Spleen (tissue), 11 donors: ENCODE data around the gene POLR1E. TPM values are rescaled to one million over a fixed set of nuclear protein-coding genes. Genes with fewer than 3 reads are reported as not detected.

Experiments used
- DNase-seq: peaks from one replicate; pipeline ENCODE4 v3.0.0-alpha.2; 2020
- H3K27ac ChIP-seq, 8 donors: fragments of 200-600 bp; sonication (generic) in 7 of 8; 1 replicate in 4 of 8; 2 replicates in 4 of 8; pipeline versions ENCODE4 v1.5.0 to v1.8.0; 2016 to 2021; ENCODE audit warnings: inconsistent platforms in 4 of 8, mild to moderate bottlenecking in 4 of 8, moderate library complexity in 1 of 8
- H3K27me3 ChIP-seq, 7 donors: fragments of 200-600 bp; sonication (generic) in 6 of 7; replicated peaks in 1 of 7; 1 replicate in 4 of 7; 2 replicates in 3 of 7; pipeline versions ENCODE4 v1.5.0 to v1.8.0; 2016 to 2021; ENCODE audit warnings: inconsistent platforms in 3 of 7, mild to moderate bottlenecking in 1 of 7
- H3K36me3 ChIP-seq, 6 donors: fragments of 200-600 bp; sonication (generic) in 5 of 6; 1 replicate in 4 of 6; 2 replicates in 2 of 6; pipeline versions ENCODE4 v1.5.0 to v1.8.0; 2016 to 2021; ENCODE audit warnings: inconsistent platforms in 2 of 6
- H3K4me1 ChIP-seq, 6 donors: fragments of 200-600 bp; sonication (generic) in 5 of 6; 1 replicate in 3 of 6; 2 replicates in 3 of 6; pipeline versions ENCODE4 v1.5.0 to v1.8.0; 2016 to 2021; ENCODE audit warnings: inconsistent platforms in 3 of 6
- H3K4me3 ChIP-seq, 8 donors: fragments of 200-600 bp; sonication (generic) in 7 of 8; 1 replicate in 4 of 8; 2 replicates in 4 of 8; pipeline versions ENCODE4 v1.5.0 to v1.8.0; 2016 to 2021; ENCODE audit warnings: inconsistent platforms in 4 of 8, mild to moderate bottlenecking in 4 of 8, moderate library complexity in 2 of 8
- H3K9me3 ChIP-seq, 8 donors: fragments of 200-600 bp; sonication (generic) in 7 of 8; 1 replicate in 4 of 8; 2 replicates in 4 of 8; pipeline versions ENCODE4 v1.5.0 to v1.8.0; 2016 to 2021; ENCODE audit warnings: inconsistent platforms in 4 of 8
- CTCF ChIP-seq, 11 experiments: fragments of 200-600 bp in 7 of 11; fragments of 450-650 bp in 4 of 11; sonication (generic) in 4 of 11; IDR thresholded peaks in 8 of 11; conservative IDR thresholded peaks in 3 of 11; 1 replicate in 7 of 11; 2 replicates in 4 of 11; pipeline versions ENCODE4 v1.4.0 to v1.8.0; 2016 to 2021; ENCODE audit warnings: antibody characterized with exemption in 11 of 11, inconsistent platforms in 4 of 11, mild to moderate bottlenecking in 1 of 11
- POLR2A ChIP-seq, 3 donors: fragments of 450-650 bp; IDR thresholded peaks; one replicate each; pipeline ENCODE4 v1.5.1; 2017; ENCODE audit warnings: antibody characterized with exemption in 3 of 3, mild to moderate bottlenecking in 1 of 3
- POLR2AphosphoS5 ChIP-seq, 3 donors: sonication (generic); formaldehyde crosslinking; IDR thresholded peaks; one replicate each; pipeline ENCODE4 v1.5.1; 2017; ENCODE audit warnings: antibody characterized with exemption in 3 of 3
- WGBS, 5 donors: extraction: QIAGEN DNeasy Blood & Tissue Kit in 3 of 5; methylation state at CpG; one replicate each; pipeline versions ENCODE4 v1.1.5 to v1.1.7; 2013 to 2018; 5-methylcytosine and 5-hydroxymethylcytosine counted together
- intact Hi-C: fragments of 100-400 bp; cut with DNase I; formaldehyde crosslinking; loops from one replicate; pipeline ENCODE4 v1.15.0; 2023; ENCODE audit warnings: low total_unique reads
- polyA plus RNA-seq, 3 donors: library from polyadenylated mRNA; stranded (reverse); fragments of 200-250 nt; gene quantifications; one replicate each; pipeline ENCODE4 v1.2.1, GENCODE V29; 2013
- total RNA-seq, 7 donors: library from RNA; depleted of rRNA in 3 of 7; stranded (reverse); fragments of >200 nt in 3 of 7; fragmentation: NEBNext Ultra II Directional in 4 of 7; extraction: Animal tissue kit (Norgen Biotek cat#: 25700) in 4 of 7; gene quantifications; one replicate each; pipeline versions ENCODE4 v1.1.0 to v1.2.1, GENCODE V29; 2016 to 2021
- donor health status: healthy with polysubstance abuse.
- donor health status: DM: no; HTN: no; CAD: no; lungs with moderate emphysema.
- donor health status: DM: no; HTN: no; CAD: no.
- donor health status: Bipolar disorder and iron deficiency.
- donor health status: healthy.
- donor health status: DM: no; HTN: no; CAD: no.
- donor health status: DM: yes; HTN: yes; CAD: no.

The POLR1E gene
- total and polyA plus RNA-seq, 10 donors: 14.4 to 21.0 (median 18.0) TPM

- TF ChIP-seq POLR2AphosphoS5 (IDR thresholded peaks at IDR 0.05): no peak
- TF ChIP-seq CTCF (IDR thresholded peaks at IDR 0.05 in 8 of 11, conservative IDR thresholded peaks at IDR 0.05 in 3 of 11): no peak
- TF ChIP-seq POLR2A (IDR thresholded peaks at IDR 0.05): no peak
- intact Hi-C loops: no loop called here
- no peak for DNase-seq
Measured at GRCh38 chr9:37539634-37540033, 53.9 kb downstream of the POLR1E start.

GRCh38 chr9:37540634-37541033 is 54.9 kb downstream of the POLR1E start:
- DNase-seq: no peak
- Histone ChIP-seq H3K27ac (peak overlapping the region in 7 of 8 donors; percentile 11 to 63 (median 43)), H3K4me1 (peaks cover 0 to 26% (median 0%) of the 10 kb centered on the region in 6 donors), H3K4me3 (no peak overlapping the region), H3K36me3 (peaks cover 3 to 62% (median 20%) of the 10 kb centered on the region in 6 donors), H3K27me3 (no peaks in the 10 kb centered on the region), H3K9me3 (no peaks in the 10 kb centered on the region)
- 68 to 86% (median 84%) methylated on average over 3 of the region's 3 CpGs for WGBS, 5 donors
- intact Hi-C loops: no loop called here
- peak in 2 of 3 donors; percentile 50 to 61 for TF ChIP-seq POLR2AphosphoS5 (IDR thresholded peaks at IDR 0.05)
- TF ChIP-seq POLR2A (IDR thresholded peaks at IDR 0.05): no peak

More at GRCh38 chr9:37539634-37540033, 53.9 kb downstream of the POLR1E start:
- Histone ChIP-seq H3K36me3 (peaks cover 3 to 69% (median 20%) of the 10 kb centered on the region in 6 donors), H3K4me1 (peaks cover 0 to 26% (median 0%) of the 10 kb centered on the region in 6 donors), H3K27me3 (no peaks in the 10 kb centered on the region), H3K27ac (peak overlapping the region in 4 of 8 donors; percentile 11 to 63 (median 57)), H3K4me3 (no peak overlapping the region), H3K9me3 (no peaks in the 10 kb centered on the region)

- Histone ChIP-seq H3K36me3 (peaks cover 3 to 53% (median 19%) of the 10 kb centered on the region in 6 donors), H3K9me3 (no peaks in the 10 kb centered on the region), H3K4me1 (peaks cover 0 to 26% (median 0%) of the 10 kb centered on the region in 6 donors), H3K27ac (peak overlapping the region in 7 of 8 donors; percentile 7 to 63 (median 43)), H3K4me3 (no peak overlapping the region), H3K27me3 (no peaks in the 10 kb centered on the region)
- DNase-seq: no peak
- 96 to 99% (median 98%) methylated on average over 8 of the region's 8 CpGs for WGBS, 5 donors
- intact Hi-C loops: no loop called here
- TF ChIP-seq POLR2AphosphoS5 (IDR thresholded peaks at IDR 0.05): no peak
- no peak for TF ChIP-seq POLR2A (IDR thresholded peaks at IDR 0.05)
Measured at GRCh38 chr9:37541465-37541864, 55.7 kb downstream of the POLR1E start.

- no peak for TF ChIP-seq CTCF (IDR thresholded peaks at IDR 0.05 in 8 of 11, conservative IDR thresholded peaks at IDR 0.05 in 3 of 11)
- no peak for TF ChIP-seq POLR2AphosphoS5 (IDR thresholded peaks at IDR 0.05)
- no peak for TF ChIP-seq POLR2A (IDR thresholded peaks at IDR 0.05)
- H3K4me3 ChIP-seq: no peak overlapping the region
- intact Hi-C loops: no loop called here
- WGBS, 5 donors: 90 to 93% (median 92%) methylated on average over 6 of the region's 6 CpGs
- peaks cover 0 to 26% (median 0%) of the 10 kb centered on the region in 6 donors for H3K4me1 ChIP-seq
- peaks cover 2 to 43% (median 11%) of the 10 kb centered on the region in 6 donors for H3K36me3 ChIP-seq
- no peak for DNase-seq
- no peaks in the 10 kb centered on the region for H3K9me3 ChIP-seq
- peak overlapping the region in 3 of 8 donors; percentile 41 to 63 (median 62) for H3K27ac ChIP-seq
- H3K27me3 ChIP-seq: no peaks in the 10 kb centered on the region
Measured at GRCh38 chr9:37542488-37542887, 56.7 kb downstream of the POLR1E start.

- 42 to 65% (median 60%) methylated on average over 1 of the region's 1 CpG for WGBS, 5 donors
- Histone ChIP-seq H3K4me1 (peaks cover 0 to 26% (median 0%) of the 10 kb centered on the region in 6 donors), H3K27ac (peak overlapping the region in 5 of 8 donors; percentile 23 to 70 (median 62)), H3K9me3 (no peaks in the 10 kb centered on the region), H3K36me3 (peaks cover 0 to 43% (median 9%) of the 10 kb centered on the region in 6 donors), H3K4me3 (no peak overlapping the region), H3K27me3 (no peaks in the 10 kb centered on the region)
- DNase-seq: no peak
- intact Hi-C loops: no loop called here
- TF ChIP-seq POLR2AphosphoS5 (IDR thresholded peaks at IDR 0.05) (no peak), POLR2A (IDR thresholded peaks at IDR 0.05) (no peak), CTCF (IDR thresholded peaks at IDR 0.05 in 8 of 11, conservative IDR thresholded peaks at IDR 0.05 in 3 of 11) (no peak)
Measured at GRCh38 chr9:37542895-37543294, 57.1 kb downstream of the POLR1E start.
